K562 (cell line): ENCODE data around the gene RGL2. TPM values are rescaled to one million over a fixed set of nuclear protein-coding genes. Genes with fewer than 3 reads are reported as not detected.

Experiments used
- JUND ChIP-seq, 2 experiments: IDR thresholded peaks; 2 replicates in 1 of 2; 3 replicates in 1 of 2; pipeline ENCODE4 v1.6.1; 2011; ENCODE audit warnings: borderline replicate concordance in 2 of 2, low read depth in 2 of 2, low read length in 2 of 2, improper control_type of control experiment in 1 of 2, missing biosample characterization in 1 of 2, missing genetic modification characterization in 1 of 2, missing genetic modification reagents in 1 of 2
- KAT8 ChIP-seq: fragments of 450-650 bp; IDR thresholded peaks from 2 replicates; pipeline ENCODE4 v1.6.1; 2016; ENCODE audit warnings: low read depth, mild to moderate bottlenecking
- KHSRP ChIP-seq: fragments of 450-650 bp; IDR thresholded peaks from 2 replicates; pipeline ENCODE4 v1.6.1; 2017
- NCOA6 ChIP-seq: fragments of 450-650 bp; IDR thresholded peaks from 2 replicates; pipeline ENCODE4 v1.6.1; 2017; ENCODE audit warnings: mild to moderate bottlenecking
- ZC3H8 ChIP-seq: fragments of 450-650 bp; IDR thresholded peaks from 2 replicates; pipeline ENCODE4 v1.6.1; 2017
- ZFX ChIP-seq: sonication (generic); formaldehyde crosslinking; IDR thresholded peaks from 2 replicates; pipeline ENCODE4 v1.8.0; 2022; ENCODE audit warnings: mild to moderate bottlenecking, missing genetic modification reagents, moderate library complexity
- ZNF444 ChIP-seq: fragments of 250-450 bp; sonication (Bioruptor Pico); IDR thresholded peaks from 2 replicates; pipeline ENCODE4 v1.4.0; 2020; ENCODE audit warnings: mild to moderate bottlenecking, moderate library complexity
- ZNF507 ChIP-seq: conservative IDR thresholded peaks from 2 replicates; pipeline ENCODE4 v1.6.1; 2017; ENCODE audit warnings: missing genetic modification characterization, missing compliant biosample characterization
- polyA plus RNA-seq, 8 experiments: library from polyadenylated mRNA; depleted of rRNA in 4 of 8; stranded (reverse) in 5 of 8; unstranded in 3 of 8; fragments of >200 nt; fragmentation: Nextera tagmentation in 2 of 8; fragmentation: Illumina TruSeq in 1 of 8; extraction: Ambion mirVana in 2 of 8; extraction: Trizol in 1 of 8; gene quantifications; 2 replicates each; pipeline versions ENCODE4 v1.2.1 to v1.2.3, GENCODE V29; 2011 to 2014; ENCODE audit warnings: inconsistent platforms in 1 of 8, missing spikeins in 1 of 8
- total RNA-seq, 7 experiments: library from RNA; depleted of rRNA in 6 of 7; stranded (reverse); fragments of >200 nt in 6 of 7; fragmentation: Illumina TruSeq in 2 of 7; extraction: Trizol in 2 of 7; gene quantifications; 2 replicates each; pipeline versions ENCODE4 v1.2.1 to v1.2.3, GENCODE V29; 2011 to 2021; ENCODE audit warnings: low replicate concordance in 1 of 7
- TF ChIP-seq, protein P1 (sequence below): fragments of 450-650 bp; IDR thresholded peaks from 2 replicates; pipeline ENCODE4 v1.6.1; 2014; ENCODE audit warnings: low read depth, mild to moderate bottlenecking, moderate library complexity, borderline replicate concordance
- TF ChIP-seq, protein P2 (sequence below): fragments of 450-650 bp; IDR thresholded peaks from 2 replicates; pipeline ENCODE4 v1.6.1; 2016; ENCODE audit warnings: mild to moderate bottlenecking, moderate library complexity
- TF ChIP-seq, protein P3 (sequence below): fragments of 250-450 bp; sonication (Bioruptor Pico); IDR thresholded peaks from 2 replicates; pipeline ENCODE4 v1.4.0; 2020; ENCODE audit warnings: borderline replicate concordance
- TF ChIP-seq, protein P4 (sequence below): fragments of 250-450 bp; sonication (Bioruptor Pico); IDR thresholded peaks from 2 replicates; pipeline ENCODE4 v1.6.1; 2021; ENCODE audit warnings: mild to moderate bottlenecking

The RGL2 gene
- total and polyA plus RNA-seq, 9 of the 15 experiments (the other 6 are each of a cell fraction or from before 2014, with no cell fraction given): 1.8 to 57.1 (median 19.5) TPM

DNA sequence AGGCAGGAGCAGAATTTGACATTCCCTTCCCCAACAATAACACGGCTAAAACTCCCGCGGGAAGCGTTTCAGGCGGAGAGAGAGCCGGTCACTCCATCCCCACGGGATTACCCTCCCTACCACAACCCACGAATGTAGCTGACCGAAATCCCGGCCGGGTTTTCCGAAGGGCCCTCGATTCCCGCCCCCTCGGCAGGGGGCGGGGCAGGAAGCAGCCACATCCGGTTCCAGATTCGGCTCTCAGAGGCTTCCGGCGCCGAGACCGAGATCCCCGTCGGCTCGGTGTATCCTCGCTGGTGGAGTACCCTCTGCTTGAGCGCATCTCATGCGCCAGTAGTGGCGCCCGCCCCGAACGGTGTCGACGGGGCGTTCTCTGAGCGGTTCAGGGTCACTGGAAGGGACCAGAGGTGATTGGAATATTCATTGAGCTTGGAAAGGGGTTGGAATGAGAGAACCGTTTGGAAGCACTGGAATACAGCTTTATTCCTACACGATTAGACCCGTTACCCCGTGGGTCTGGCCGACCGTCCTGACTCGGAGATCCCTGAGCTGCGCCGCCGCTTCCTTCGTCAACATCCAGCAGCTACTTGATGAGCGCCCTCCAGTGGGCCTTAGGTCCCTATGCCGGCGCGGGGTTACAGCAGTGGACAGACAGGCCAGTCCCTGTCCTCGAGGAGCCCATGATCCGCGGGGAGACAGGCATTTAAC is 649 bp upstream of the RGL2 start (continued):
- TF ChIP-seq JUND (IDR thresholded peaks at IDR 0.05; ENCODE audit: borderline replicate concordance, low read depth, low read length) (peak; percentile 54), JUND (tag; IDR thresholded peaks at IDR 0.05; ENCODE audit: borderline replicate concordance, low read depth, low read length) (peak; percentile 57; the same call in 2 of the 3 replicates), ZFX (CRISPR knock-in tag) (peak; percentile 51), KAT8 (no peak), KHSRP (no peak), ZNF444 (CRISPR knock-in tag) (no peak), ZNF507 (tag) (no peak), NCOA6 (peak; percentile 90), ZC3H8 (0 out of 2 replicates have a peak, but pooled peaks have one; percentile 11)
- TF ChIP-seq, protein P1, sequence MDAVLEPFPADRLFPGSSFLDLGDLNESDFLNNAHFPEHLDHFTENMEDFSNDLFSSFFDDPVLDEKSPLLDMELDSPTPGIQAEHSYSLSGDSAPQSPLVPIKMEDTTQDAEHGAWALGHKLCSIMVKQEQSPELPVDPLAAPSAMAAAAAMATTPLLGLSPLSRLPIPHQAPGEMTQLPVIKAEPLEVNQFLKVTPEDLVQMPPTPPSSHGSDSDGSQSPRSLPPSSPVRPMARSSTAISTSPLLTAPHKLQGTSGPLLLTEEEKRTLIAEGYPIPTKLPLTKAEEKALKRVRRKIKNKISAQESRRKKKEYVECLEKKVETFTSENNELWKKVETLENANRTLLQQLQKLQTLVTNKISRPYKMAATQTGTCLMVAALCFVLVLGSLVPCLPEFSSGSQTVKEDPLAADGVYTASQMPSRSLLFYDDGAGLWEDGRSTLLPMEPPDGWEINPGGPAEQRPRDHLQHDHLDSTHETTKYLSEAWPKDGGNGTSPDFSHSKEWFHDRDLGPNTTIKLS: peak; percentile 56; the same call in 1 of the 2 replicates
- TF ChIP-seq, protein P2, sequence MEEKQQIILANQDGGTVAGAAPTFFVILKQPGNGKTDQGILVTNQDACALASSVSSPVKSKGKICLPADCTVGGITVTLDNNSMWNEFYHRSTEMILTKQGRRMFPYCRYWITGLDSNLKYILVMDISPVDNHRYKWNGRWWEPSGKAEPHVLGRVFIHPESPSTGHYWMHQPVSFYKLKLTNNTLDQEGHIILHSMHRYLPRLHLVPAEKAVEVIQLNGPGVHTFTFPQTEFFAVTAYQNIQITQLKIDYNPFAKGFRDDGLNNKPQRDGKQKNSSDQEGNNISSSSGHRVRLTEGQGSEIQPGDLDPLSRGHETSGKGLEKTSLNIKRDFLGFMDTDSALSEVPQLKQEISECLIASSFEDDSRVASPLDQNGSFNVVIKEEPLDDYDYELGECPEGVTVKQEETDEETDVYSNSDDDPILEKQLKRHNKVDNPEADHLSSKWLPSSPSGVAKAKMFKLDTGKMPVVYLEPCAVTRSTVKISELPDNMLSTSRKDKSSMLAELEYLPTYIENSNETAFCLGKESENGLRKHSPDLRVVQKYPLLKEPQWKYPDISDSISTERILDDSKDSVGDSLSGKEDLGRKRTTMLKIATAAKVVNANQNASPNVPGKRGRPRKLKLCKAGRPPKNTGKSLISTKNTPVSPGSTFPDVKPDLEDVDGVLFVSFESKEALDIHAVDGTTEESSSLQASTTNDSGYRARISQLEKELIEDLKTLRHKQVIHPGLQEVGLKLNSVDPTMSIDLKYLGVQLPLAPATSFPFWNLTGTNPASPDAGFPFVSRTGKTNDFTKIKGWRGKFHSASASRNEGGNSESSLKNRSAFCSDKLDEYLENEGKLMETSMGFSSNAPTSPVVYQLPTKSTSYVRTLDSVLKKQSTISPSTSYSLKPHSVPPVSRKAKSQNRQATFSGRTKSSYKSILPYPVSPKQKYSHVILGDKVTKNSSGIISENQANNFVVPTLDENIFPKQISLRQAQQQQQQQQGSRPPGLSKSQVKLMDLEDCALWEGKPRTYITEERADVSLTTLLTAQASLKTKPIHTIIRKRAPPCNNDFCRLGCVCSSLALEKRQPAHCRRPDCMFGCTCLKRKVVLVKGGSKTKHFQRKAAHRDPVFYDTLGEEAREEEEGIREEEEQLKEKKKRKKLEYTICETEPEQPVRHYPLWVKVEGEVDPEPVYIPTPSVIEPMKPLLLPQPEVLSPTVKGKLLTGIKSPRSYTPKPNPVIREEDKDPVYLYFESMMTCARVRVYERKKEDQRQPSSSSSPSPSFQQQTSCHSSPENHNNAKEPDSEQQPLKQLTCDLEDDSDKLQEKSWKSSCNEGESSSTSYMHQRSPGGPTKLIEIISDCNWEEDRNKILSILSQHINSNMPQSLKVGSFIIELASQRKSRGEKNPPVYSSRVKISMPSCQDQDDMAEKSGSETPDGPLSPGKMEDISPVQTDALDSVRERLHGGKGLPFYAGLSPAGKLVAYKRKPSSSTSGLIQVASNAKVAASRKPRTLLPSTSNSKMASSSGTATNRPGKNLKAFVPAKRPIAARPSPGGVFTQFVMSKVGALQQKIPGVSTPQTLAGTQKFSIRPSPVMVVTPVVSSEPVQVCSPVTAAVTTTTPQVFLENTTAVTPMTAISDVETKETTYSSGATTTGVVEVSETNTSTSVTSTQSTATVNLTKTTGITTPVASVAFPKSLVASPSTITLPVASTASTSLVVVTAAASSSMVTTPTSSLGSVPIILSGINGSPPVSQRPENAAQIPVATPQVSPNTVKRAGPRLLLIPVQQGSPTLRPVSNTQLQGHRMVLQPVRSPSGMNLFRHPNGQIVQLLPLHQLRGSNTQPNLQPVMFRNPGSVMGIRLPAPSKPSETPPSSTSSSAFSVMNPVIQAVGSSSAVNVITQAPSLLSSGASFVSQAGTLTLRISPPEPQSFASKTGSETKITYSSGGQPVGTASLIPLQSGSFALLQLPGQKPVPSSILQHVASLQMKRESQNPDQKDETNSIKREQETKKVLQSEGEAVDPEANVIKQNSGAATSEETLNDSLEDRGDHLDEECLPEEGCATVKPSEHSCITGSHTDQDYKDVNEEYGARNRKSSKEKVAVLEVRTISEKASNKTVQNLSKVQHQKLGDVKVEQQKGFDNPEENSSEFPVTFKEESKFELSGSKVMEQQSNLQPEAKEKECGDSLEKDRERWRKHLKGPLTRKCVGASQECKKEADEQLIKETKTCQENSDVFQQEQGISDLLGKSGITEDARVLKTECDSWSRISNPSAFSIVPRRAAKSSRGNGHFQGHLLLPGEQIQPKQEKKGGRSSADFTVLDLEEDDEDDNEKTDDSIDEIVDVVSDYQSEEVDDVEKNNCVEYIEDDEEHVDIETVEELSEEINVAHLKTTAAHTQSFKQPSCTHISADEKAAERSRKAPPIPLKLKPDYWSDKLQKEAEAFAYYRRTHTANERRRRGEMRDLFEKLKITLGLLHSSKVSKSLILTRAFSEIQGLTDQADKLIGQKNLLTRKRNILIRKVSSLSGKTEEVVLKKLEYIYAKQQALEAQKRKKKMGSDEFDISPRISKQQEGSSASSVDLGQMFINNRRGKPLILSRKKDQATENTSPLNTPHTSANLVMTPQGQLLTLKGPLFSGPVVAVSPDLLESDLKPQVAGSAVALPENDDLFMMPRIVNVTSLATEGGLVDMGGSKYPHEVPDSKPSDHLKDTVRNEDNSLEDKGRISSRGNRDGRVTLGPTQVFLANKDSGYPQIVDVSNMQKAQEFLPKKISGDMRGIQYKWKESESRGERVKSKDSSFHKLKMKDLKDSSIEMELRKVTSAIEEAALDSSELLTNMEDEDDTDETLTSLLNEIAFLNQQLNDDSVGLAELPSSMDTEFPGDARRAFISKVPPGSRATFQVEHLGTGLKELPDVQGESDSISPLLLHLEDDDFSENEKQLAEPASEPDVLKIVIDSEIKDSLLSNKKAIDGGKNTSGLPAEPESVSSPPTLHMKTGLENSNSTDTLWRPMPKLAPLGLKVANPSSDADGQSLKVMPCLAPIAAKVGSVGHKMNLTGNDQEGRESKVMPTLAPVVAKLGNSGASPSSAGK: 0 out of 2 replicates have a peak, but pooled peaks have one; percentile 81
- TF ChIP-seq, protein P3, sequence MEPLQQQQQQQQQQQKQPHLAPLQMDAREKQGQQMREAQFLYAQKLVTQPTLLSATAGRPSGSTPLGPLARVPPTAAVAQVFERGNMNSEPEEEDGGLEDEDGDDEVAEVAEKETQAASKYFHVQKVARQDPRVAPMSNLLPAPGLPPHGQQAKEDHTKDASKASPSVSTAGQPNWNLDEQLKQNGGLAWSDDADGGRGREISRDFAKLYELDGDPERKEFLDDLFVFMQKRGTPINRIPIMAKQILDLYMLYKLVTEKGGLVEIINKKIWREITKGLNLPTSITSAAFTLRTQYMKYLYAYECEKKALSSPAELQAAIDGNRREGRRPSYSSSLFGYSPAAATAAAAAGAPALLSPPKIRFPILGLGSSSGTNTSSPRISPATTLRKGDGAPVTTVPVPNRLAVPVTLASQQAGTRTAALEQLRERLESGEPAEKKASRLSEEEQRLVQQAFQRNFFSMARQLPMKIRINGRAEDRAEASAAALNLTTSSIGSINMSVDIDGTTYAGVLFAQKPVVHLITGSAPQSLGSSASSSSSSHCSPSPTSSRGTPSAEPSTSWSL (CRISPR knock-in tag): peak; percentile 76; the same call in 1 of the 2 replicates
- TF ChIP-seq, protein P4, sequence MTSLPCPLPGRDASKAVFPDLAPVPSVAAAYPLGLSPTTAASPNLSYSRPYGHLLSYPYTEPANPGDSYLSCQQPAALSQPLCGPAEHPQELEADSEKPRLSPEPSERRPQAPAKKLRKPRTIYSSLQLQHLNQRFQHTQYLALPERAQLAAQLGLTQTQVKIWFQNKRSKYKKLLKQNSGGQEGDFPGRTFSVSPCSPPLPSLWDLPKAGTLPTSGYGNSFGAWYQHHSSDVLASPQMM (CRISPR knock-in tag): no peak
